IMR-90 (cell line): ENCODE data around the gene RAB27B. TPM values are rescaled to one million over a fixed set of nuclear protein-coding genes. Genes with fewer than 3 reads are reported as not detected.
"Not testable (repeated sequence)": the region's sequence is repeated elsewhere in the genome, so short reads cannot be mapped to it uniquely, and the experiment has no call there.

Experiments
- ATAC-seq: fragments of 200-7000 bp; cut with Tn5 transposase; 2 replicates; pipeline ENCODE4 v1.9.1; 2020; ENCODE audit warnings: low read depth, mild to moderate bottlenecking, moderate library complexity
- BruUV-seq: library from RNA; stranded (reverse); fragments of 400-500 nt; replicated peaks from 2 replicates; lab custom pipeline; 2021; lab: Mats Ljungman, UMichigan
- CTCF ChIA-PET: fragments of 300-600 bp; formaldehyde crosslinking; extraction: SDS; loops from one replicate; lab custom pipeline; 2021; ENCODE audit warnings: antibody characterized with exemption; lab: Yijun Ruan, JAX
- POLR2A ChIA-PET: fragments of 300-600 bp; sonication (Branson Sonifier 250); formaldehyde crosslinking; loops from one replicate; lab custom pipeline; 2022; ENCODE audit warnings: antibody characterized with exemption; ENCODE audit not compliant: unreplicated experiment; lab: Charles Lee
- DNase-seq: peaks from one replicate; pipeline ENCODE4 v3.0.0; 2013
- H2AFZ ChIP-seq: replicated peaks from 2 replicates; pipeline ENCODE3; 2013; ENCODE audit warnings: low read length, mild to moderate bottlenecking; ENCODE audit not compliant: poor library complexity
- H2AK5ac ChIP-seq: 2 replicates; pipeline ENCODE4 v1.6.1; 2013; ENCODE audit warnings: low read depth, low read length, inconsistent platforms
- H2AK9ac ChIP-seq: replicated peaks from 2 replicates; pipeline ENCODE3; 2013; ENCODE audit warnings: mild to moderate bottlenecking, low read depth, low read length, moderate library complexity; ENCODE audit not compliant: poor library complexity
- H2BK120ac ChIP-seq: 2 replicates; pipeline ENCODE4 v1.6.1; 2013; ENCODE audit warnings: low read depth, low read length, inconsistent platforms
- H2BK15ac ChIP-seq: 3 replicates; pipeline ENCODE4 v1.6.1; 2013; ENCODE audit warnings: low read depth, low read length, inconsistent platforms
- H2BK20ac ChIP-seq: 2 replicates; pipeline ENCODE4 v1.6.1; 2013; ENCODE audit warnings: low read depth, mild to moderate bottlenecking, inconsistent platforms, low read length, moderate library complexity
- H2BK5ac ChIP-seq: 2 replicates; pipeline ENCODE4 v1.6.1; 2013; ENCODE audit warnings: mild to moderate bottlenecking, low read depth, low read length, inconsistent platforms; ENCODE audit not compliant: poor library complexity, severe bottlenecking
- H3K14ac ChIP-seq: replicated peaks from 2 replicates; pipeline ENCODE4 v1.6.1; 2013; ENCODE audit warnings: low read depth, low read length, inconsistent platforms
- H3K18ac ChIP-seq: 2 replicates; pipeline ENCODE4 v1.6.1; 2013; ENCODE audit warnings: low read depth, low read length, control low read depth
- H3K23ac ChIP-seq: 2 replicates; pipeline ENCODE4 v1.6.1; 2013; ENCODE audit warnings: low read depth, low read length, inconsistent platforms
- H3K27ac ChIP-seq: 2 replicates; pipeline ENCODE4 v1.5.1; 2013; ENCODE audit warnings: mild to moderate bottlenecking, control low read depth, low read length; ENCODE audit not compliant: insufficient read depth
- H3K27me3 ChIP-seq: 2 replicates; pipeline ENCODE4 v1.6.1; 2013; ENCODE audit warnings: low read length; ENCODE audit not compliant: control insufficient read depth, insufficient read depth
- H3K36me3 ChIP-seq: 2 replicates; pipeline ENCODE4 v1.6.1; 2013; ENCODE audit warnings: low read length, mixed read lengths; ENCODE audit not compliant: control insufficient read depth, insufficient read depth
- H3K4ac ChIP-seq: 2 replicates; pipeline ENCODE4 v1.6.1; 2013; ENCODE audit warnings: low read depth, low read length, inconsistent platforms
- H3K4me1 ChIP-seq: 2 replicates; pipeline ENCODE4 v1.6.1; 2013; ENCODE audit warnings: low read length, mixed read lengths; ENCODE audit not compliant: control insufficient read depth, insufficient read depth
- H3K4me2 ChIP-seq: 2 replicates; pipeline ENCODE4 v1.6.1; 2013; ENCODE audit warnings: low read depth, mild to moderate bottlenecking, control low read depth, low read length, moderate library complexity
- H3K4me3 ChIP-seq: 2 replicates; pipeline ENCODE4 v1.5.1; 2013; ENCODE audit warnings: low read depth, mild to moderate bottlenecking, control low read depth, low read length, moderate library complexity; ENCODE audit not compliant: insufficient read depth
- H3K56ac ChIP-seq: 2 replicates; pipeline ENCODE4 v1.6.1; 2013; ENCODE audit warnings: low read length, inconsistent platforms; ENCODE audit not compliant: insufficient read depth; ENCODE audit errors: extremely low read depth
- H3K79me1 ChIP-seq, 2 experiments: 2 replicates each; pipeline ENCODE4 v1.6.1; 2013; ENCODE audit warnings: low read length in 2 of 2, inconsistent platforms in 1 of 2, low read depth in 1 of 2
- H3K9ac ChIP-seq: 2 replicates; pipeline ENCODE4 v1.6.1; 2013; ENCODE audit warnings: low read depth, low read length, control low read depth
- H3K9me1 ChIP-seq: 2 replicates; pipeline ENCODE4 v1.6.1; 2013; ENCODE audit warnings: low read length, inconsistent platforms; ENCODE audit not compliant: insufficient read depth
- H3K9me3 ChIP-seq: 2 replicates; pipeline ENCODE4 v1.6.1; 2013; ENCODE audit warnings: low read length; ENCODE audit not compliant: control insufficient read depth, insufficient read depth
- H4K20me1 ChIP-seq: 2 replicates; pipeline ENCODE4 v1.6.1; 2013; ENCODE audit warnings: low read length, inconsistent platforms; ENCODE audit not compliant: insufficient read depth
- H4K5ac ChIP-seq: 2 replicates; pipeline ENCODE4 v1.6.1; 2013; ENCODE audit warnings: mild to moderate bottlenecking, low read depth, low read length, control low read depth
- H4K8ac ChIP-seq, 2 experiments: 2 replicates each; pipeline ENCODE4 v1.6.1; 2013; ENCODE audit warnings: low read depth in 2 of 2, low read length in 2 of 2, control low read depth in 1 of 2, inconsistent platforms in 1 of 2
- H4K91ac ChIP-seq: 2 replicates; pipeline ENCODE4 v1.6.1; 2013; ENCODE audit warnings: low read depth, low read length, inconsistent platforms; ENCODE audit not compliant: insufficient read depth
- WGBS, 2 experiments: methylation state at CpG; one replicate each; pipeline versions ENCODE4 v1.1.5 to v1.1.7; 2013; ENCODE audit warnings: missing lambda C conversion rate in 2 of 2; ENCODE audit not compliant: insufficient read length in 1 of 2; ENCODE audit errors: extremely low coverage in 2 of 2; 5-methylcytosine and 5-hydroxymethylcytosine counted together
- dilution Hi-C: fragments of 300-500 bp; cut with HindIII; formaldehyde crosslinking; loops from one replicate; pipeline ENCODE4 v1.14.3; 2018; ENCODE audit warnings: low sequenced_read_pairs; ENCODE audit not compliant: unreplicated experiment
- in situ Hi-C: fragments of 300-500 bp; cut with MboI; formaldehyde crosslinking; loops from 3 replicates; pipeline ENCODE4 v1.14.3; 2019; ENCODE audit warnings: low sequenced_read_pairs, inconsistent platforms, mixed read lengths
- intact Hi-C: fragments of 100-400 bp; cut with micrococcal nuclease; formaldehyde crosslinking; loops from 2 replicates; pipeline ENCODE4 v1.10.0; 2022
- polyA plus RNA-seq, 3 experiments: library from polyadenylated mRNA; depleted of rRNA; stranded (reverse); fragments of >200 nt; gene quantifications; 2 replicates each; pipeline ENCODE4 v1.2.3, GENCODE V29; 2012; ENCODE audit warnings: low replicate concordance in 1 of 3
- total RNA-seq: library from RNA; depleted of rRNA; stranded (reverse); fragments of >200 nt; gene quantifications from 2 replicates; pipeline ENCODE4 v1.2.3, GENCODE V29; 2012

RAB27B gene
- total and polyA plus RNA-seq, 2 of the 4 experiments (the other 2 are of a cell fraction) = 0.24 to 1.3 TPM

DNA sequence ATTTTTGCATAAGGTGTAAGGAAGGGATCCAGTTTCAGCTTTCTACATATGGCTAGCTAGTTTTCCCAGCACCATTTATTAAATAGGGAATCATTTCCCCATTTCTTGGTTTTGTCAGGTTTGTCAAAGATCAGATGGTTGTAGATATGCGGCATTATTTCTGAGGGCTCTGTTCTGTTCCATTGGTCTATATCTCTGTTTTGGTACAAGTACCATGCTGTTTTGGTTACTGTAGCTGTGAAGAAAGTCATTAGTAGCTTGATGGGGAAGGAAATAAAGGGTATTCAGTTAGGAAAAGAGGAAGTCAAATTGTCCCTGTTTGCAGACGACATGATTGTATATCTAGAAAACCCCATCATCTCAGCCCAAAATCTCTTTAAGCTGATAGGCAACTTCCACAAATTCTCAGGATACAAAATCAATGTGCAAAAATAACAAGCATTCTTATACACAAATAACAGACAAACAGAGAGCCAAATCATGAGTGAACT, 7.4 kb upstream of the RAB27B start:
- dilution Hi-C loops, BruUV-seq, H4K91ac ChIP-seq, H3K27ac ChIP-seq, H3K4ac ChIP-seq, H2AK5ac ChIP-seq, H2AFZ ChIP-seq, H3K23ac ChIP-seq, CTCF ChIA-PET, H3K4me1 ChIP-seq, H2BK20ac ChIP-seq, H4K8ac ChIP-seq, H3K4me2 ChIP-seq, H2AK9ac ChIP-seq, DNase-seq, intact Hi-C loops, H3K27me3 ChIP-seq, H3K9ac ChIP-seq, H4K5ac ChIP-seq, H2BK5ac ChIP-seq, H3K14ac ChIP-seq, H3K79me1 ChIP-seq, H4K20me1 ChIP-seq, H2BK120ac ChIP-seq, in situ Hi-C loops, H3K4me3 ChIP-seq, H3K36me3 ChIP-seq, H3K9me1 ChIP-seq, POLR2A ChIA-PET, H3K56ac ChIP-seq, H2BK15ac ChIP-seq, H3K9me3 ChIP-seq, ATAC-seq, H3K18ac ChIP-seq: not testable (repeated sequence)
- no CpG with 5 or more reads among the region's 2 CpGs for WGBS, 2 experiments
